ENCODE measurements around the gene BIN1. TPM values are rescaled to one million over a fixed set of nuclear protein-coding genes. Genes with fewer than 3 reads are reported as not detected.

The BIN1 gene
- total RNA-seq, 4 donors from 2014 or later, result 1,150 to 2,167 (median 1,736) TPM

DNA sequence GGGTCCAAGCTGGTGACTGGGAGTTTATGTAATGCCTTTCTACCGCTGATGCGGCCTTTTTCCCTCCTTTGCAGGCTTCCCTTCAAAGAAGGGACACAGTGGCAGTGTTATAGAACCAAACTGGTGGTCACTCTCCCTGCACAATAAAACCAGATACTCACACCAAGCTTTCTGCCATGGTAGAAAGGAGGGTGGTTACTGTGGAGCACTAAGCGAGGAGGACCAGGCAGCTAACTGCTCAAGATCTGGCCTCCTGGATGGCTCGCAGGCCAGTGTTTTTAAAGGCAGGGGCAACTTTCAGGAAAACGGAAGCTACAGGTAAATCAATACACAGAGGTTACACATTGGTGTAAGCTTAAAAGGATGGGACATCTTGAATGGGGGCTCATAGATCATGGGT lies 89.4 kb downstream of the BIN1 start:
- in situ Hi-C loops (cut with MboI; ENCODE audit: low sequenced_read_pairs in 4 of 4), result no loop called here
- intact Hi-C loops (cut with DNase I; ENCODE audit: low total_unique reads), result no loop called here
- TF ChIP-seq POLR2A (IDR thresholded peaks at IDR 0.05) (no peak), CTCF (IDR thresholded peaks at IDR 0.05 in 4 of 5, conservative IDR thresholded peaks at IDR 0.05 in 1 of 5) (no peak)
- Histone ChIP-seq H3K4me3 (no peak overlapping the region), H3K9me3 (no peaks in the 10 kb centered on the region), H3K36me3 (no peaks in the 10 kb centered on the region), H3K27me3 (peaks cover 0 to 2% (median 0%) of the 10 kb centered on the region in 3 donors), H3K4me1 (no peaks in the 10 kb centered on the region), H3K27ac (no peak overlapping the region)
- DNase-seq (no peak), ATAC-seq (no peak)

DNA sequence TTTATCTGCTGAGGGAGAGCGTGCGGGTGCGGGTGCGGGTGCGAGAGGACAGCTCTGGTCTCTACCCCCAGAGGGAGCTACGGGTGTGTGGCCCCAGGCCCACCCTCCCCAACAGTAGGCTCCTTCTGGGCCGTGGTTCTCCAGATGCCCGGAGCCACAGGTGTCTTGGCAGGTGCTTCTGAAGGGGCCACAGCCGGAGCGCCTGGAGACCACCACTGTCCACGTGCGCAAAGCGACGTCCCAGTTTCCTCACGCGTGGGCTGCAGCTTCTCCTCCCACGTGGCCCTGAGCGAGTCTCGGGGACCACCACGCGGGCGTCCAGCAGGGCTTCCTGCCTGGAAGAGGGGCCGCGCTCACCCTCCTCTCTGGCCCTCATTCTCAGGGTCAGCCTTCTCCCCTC lies 90.6 kb downstream of the BIN1 start:
- TF ChIP-seq CTCF (IDR thresholded peaks at IDR 0.05 in 4 of 5, conservative IDR thresholded peaks at IDR 0.05 in 1 of 5), result no peak
- Histone ChIP-seq H3K27ac (no peak overlapping the region), H3K27me3 (peaks cover 0 to 6% (median 0%) of the 10 kb centered on the region in 3 donors), H3K4me1 (no peaks in the 10 kb centered on the region), H3K4me3 (no peak overlapping the region), H3K9me3 (no peaks in the 10 kb centered on the region), H3K36me3 (no peaks in the 10 kb centered on the region)
- in situ Hi-C loops (cut with MboI; ENCODE audit: low sequenced_read_pairs in 4 of 4), result no loop called here
- ATAC-seq, result no peak
- DNase-seq, result no peak
- intact Hi-C loops (cut with DNase I; ENCODE audit: low total_unique reads), result no loop called here

- intact Hi-C loops (cut with DNase I; ENCODE audit: low total_unique reads) (no loop called here), in situ Hi-C loops (cut with MboI; ENCODE audit: low sequenced_read_pairs in 4 of 4) (no loop called here)
- Histone ChIP-seq H3K27ac (no peak overlapping the region), H3K4me1 (no peaks in the 10 kb centered on the region), H3K36me3 (no peaks in the 10 kb centered on the region), H3K4me3 (no peak overlapping the region), H3K27me3 (peaks cover 0 to 10% (median 0%) of the 10 kb centered on the region in 3 donors), H3K9me3 (no peaks in the 10 kb centered on the region)
- TF ChIP-seq CTCF (IDR thresholded peaks at IDR 0.05 in 4 of 5, conservative IDR thresholded peaks at IDR 0.05 in 1 of 5) (no peak), POLR2A (IDR thresholded peaks at IDR 0.05) (no peak)
- DNase-seq, result no peak
- no peak for ATAC-seq
Measured at GRCh38 chr2:127015106-127015910, 91.6 kb downstream of the BIN1 start.

- intact Hi-C loops (cut with DNase I; ENCODE audit: low total_unique reads) (no loop called here), in situ Hi-C loops (cut with MboI; ENCODE audit: low sequenced_read_pairs in 4 of 4) (no loop called here)
- TF ChIP-seq POLR2A (IDR thresholded peaks at IDR 0.05) (no peak), CTCF (IDR thresholded peaks at IDR 0.05 in 4 of 5, conservative IDR thresholded peaks at IDR 0.05 in 1 of 5) (no peak)
- Histone ChIP-seq H3K27me3 (peaks cover 0 to 10% (median 0%) of the 10 kb centered on the region in 3 donors), H3K4me3 (no peak overlapping the region), H3K9me3 (no peaks in the 10 kb centered on the region), H3K27ac (no peak overlapping the region), H3K4me1 (no peaks in the 10 kb centered on the region), H3K36me3 (no peaks in the 10 kb centered on the region)
- no peak for DNase-seq
- no peak for ATAC-seq
Measured at GRCh38 chr2:127014630-127015029, 92.3 kb downstream of the BIN1 start.

Measured in gastrocnemius medialis (tissue), 4 donors.